ACC112 (cell line): Measurements from ENCODE around the gene SMOC2.
"Not testable (repeated sequence)": the region's sequence is repeated elsewhere in the genome, so short reads cannot be mapped to it uniquely, and the experiment has no call there.

Experiments
- H2AFZ ChIP-seq: fragments of 200-600 bp; sonication (generic); one replicate; pipeline ENCODE4 v1.6.0; 2017; ENCODE audit warnings: antibody characterized with exemption, low read length; ENCODE audit not compliant: unreplicated experiment
- H3K27ac ChIP-seq: fragments of 200-600 bp; sonication (generic); 2 replicates; pipeline ENCODE4 v1.5.1; 2014; ENCODE audit warnings: low read depth, mild to moderate bottlenecking, antibody characterized with exemption, low read length, moderate library complexity
- H3K27me3 ChIP-seq: fragments of 200-600 bp; sonication (generic); 2 replicates; pipeline ENCODE4 v1.6.1; 2014; ENCODE audit warnings: mild to moderate bottlenecking, antibody characterized with exemption, low read length, moderate library complexity, mixed read lengths; ENCODE audit not compliant: insufficient read depth
- H3K36me3 ChIP-seq: fragments of 200-600 bp; sonication (generic); 2 replicates; pipeline ENCODE4 v1.6.1; 2016; ENCODE audit warnings: mild to moderate bottlenecking, antibody characterized with exemption, low read length, moderate library complexity, mixed read lengths; ENCODE audit not compliant: insufficient read depth
- H3K4me1 ChIP-seq: fragments of 200-600 bp; sonication (generic); one replicate; pipeline ENCODE4 v1.6.1; 2016; ENCODE audit warnings: low read length, mixed read lengths; ENCODE audit not compliant: insufficient read depth, unreplicated experiment, control insufficient read depth
- H3K4me3 ChIP-seq: fragments of 200-600 bp; sonication (generic); 2 replicates; pipeline ENCODE4 v1.5.1; 2014; ENCODE audit warnings: mild to moderate bottlenecking, low read depth, low read length
- H3K79me2 ChIP-seq: fragments of 200-600 bp; sonication (generic); one replicate; pipeline ENCODE4 v1.6.0; 2016; ENCODE audit warnings: low read length; ENCODE audit not compliant: control insufficient read depth, unreplicated experiment, insufficient read depth

SMOC2 gene

GRCh38 chr6:168601546-168601945 is 160.6 kb downstream of the SMOC2 start:
- Histone ChIP-seq H3K27me3 (no peaks in the 10 kb centered on the region), H2AFZ (no peak overlapping the region), H3K36me3 (no peaks in the 10 kb centered on the region), H3K27ac (no peak overlapping the region), H3K79me2 (no peaks in the 10 kb centered on the region), H3K4me1 (no peaks in the 10 kb centered on the region), H3K4me3 (no peak overlapping the region)

- Histone ChIP-seq H3K4me1 (no peaks in the 10 kb centered on the region), H3K79me2 (no peaks in the 10 kb centered on the region), H3K4me3 (no peak overlapping the region), H3K27me3 (no peaks in the 10 kb centered on the region), H2AFZ (no peak overlapping the region), H3K27ac (no peak overlapping the region), H3K36me3 (no peaks in the 10 kb centered on the region)
These were observed 161.6 kb downstream of the SMOC2 start for GRCh38 chr6:168602576-168602975.

- Histone ChIP-seq H3K36me3 (no peaks in the 10 kb centered on the region), H2AFZ (no peak overlapping the region), H3K27me3 (no peaks in the 10 kb centered on the region), H3K4me3 (no peak overlapping the region), H3K4me1 (no peaks in the 10 kb centered on the region), H3K79me2 (no peaks in the 10 kb centered on the region), H3K27ac (no peak overlapping the region)
These were observed 162.2 kb downstream of the SMOC2 start for GRCh38 chr6:168603234-168603633.

GRCh38 chr6:168605964-168606363 is 165.0 kb downstream of the SMOC2 start:
- no peaks in the 10 kb centered on the region for H3K4me1 ChIP-seq
- H3K36me3 ChIP-seq, result no peaks in the 10 kb centered on the region
- no peak overlapping the region for H3K27ac ChIP-seq
- H3K79me2 ChIP-seq, result no peaks in the 10 kb centered on the region
- no peaks in the 10 kb centered on the region for H3K27me3 ChIP-seq
- no peak overlapping the region for H2AFZ ChIP-seq
- no peak overlapping the region for H3K4me3 ChIP-seq

- no peak overlapping the region for H3K4me3 ChIP-seq
- no peaks in the 10 kb centered on the region for H3K79me2 ChIP-seq
- H3K27ac ChIP-seq, result no peak overlapping the region
- H3K36me3 ChIP-seq, result no peaks in the 10 kb centered on the region
- no peaks in the 10 kb centered on the region for H3K27me3 ChIP-seq
- H2AFZ ChIP-seq, result no peak overlapping the region
- no peaks in the 10 kb centered on the region for H3K4me1 ChIP-seq
These were observed 165.7 kb downstream of the SMOC2 start for GRCh38 chr6:168606722-168607121.

GRCh38 chr6:168607272-168608112 is 166.5 kb downstream of the SMOC2 start:
- no peak overlapping the region for H2AFZ ChIP-seq
- no peaks in the 10 kb centered on the region for H3K79me2 ChIP-seq
- no peaks in the 10 kb centered on the region for H3K36me3 ChIP-seq
- no peak overlapping the region for H3K27ac ChIP-seq
- no peaks in the 10 kb centered on the region for H3K27me3 ChIP-seq
- no peak overlapping the region for H3K4me3 ChIP-seq
- H3K4me1 ChIP-seq, result no peaks in the 10 kb centered on the region

GRCh38 chr6:168608113-168608400 is 167.1 kb downstream of the SMOC2 start:
- no peak overlapping the region for H2AFZ ChIP-seq
- H3K4me1 ChIP-seq, result no peaks in the 10 kb centered on the region
- no peak overlapping the region for H3K27ac ChIP-seq
- no peaks in the 10 kb centered on the region for H3K79me2 ChIP-seq
- no peaks in the 10 kb centered on the region for H3K27me3 ChIP-seq
- no peak overlapping the region for H3K4me3 ChIP-seq
- no peaks in the 10 kb centered on the region for H3K36me3 ChIP-seq

GRCh38 chr6:168609026-168609685 is 168.2 kb downstream of the SMOC2 start:
- no peaks in the 10 kb centered on the region for H3K79me2 ChIP-seq
- no peaks in the 10 kb centered on the region for H3K27me3 ChIP-seq
- H3K4me1 ChIP-seq, result no peaks in the 10 kb centered on the region
- no peak overlapping the region for H3K4me3 ChIP-seq
- no peak overlapping the region for H3K27ac ChIP-seq
- no peaks in the 10 kb centered on the region for H3K36me3 ChIP-seq
- H2AFZ ChIP-seq, result no peak overlapping the region

- Histone ChIP-seq H3K27ac (no peak overlapping the region), H2AFZ (no peak overlapping the region), H3K27me3 (no peaks in the 10 kb centered on the region), H3K4me1 (no peaks in the 10 kb centered on the region), H3K79me2 (no peaks in the 10 kb centered on the region), H3K4me3 (no peak overlapping the region), H3K36me3 (no peaks in the 10 kb centered on the region)
These were observed 169.0 kb downstream of the SMOC2 start for GRCh38 chr6:168609914-168610490.

- H3K4me1 ChIP-seq, H2AFZ ChIP-seq, H3K36me3 ChIP-seq, H3K4me3 ChIP-seq, H3K27ac ChIP-seq, H3K27me3 ChIP-seq, H3K79me2 ChIP-seq: not testable (repeated sequence)
These were observed 170.0 kb downstream of the SMOC2 start for GRCh38 chr6:168610966-168611365.

- Histone ChIP-seq H3K27ac (no peak overlapping the region), H3K36me3 (no peaks in the 10 kb centered on the region), H3K27me3 (no peaks in the 10 kb centered on the region), H3K4me3 (no peak overlapping the region), H2AFZ (no peak overlapping the region), H3K4me1 (no peaks in the 10 kb centered on the region), H3K79me2 (no peaks in the 10 kb centered on the region)
These were observed 170.7 kb downstream of the SMOC2 start for GRCh38 chr6:168611691-168612090.
